SK-N-SH (cell line): ENCODE results near the gene YTHDF1. TPM values are rescaled to one million over a fixed set of nuclear protein-coding genes. Genes with fewer than 3 reads are reported as not detected.

Experiments used
- CTCF ChIA-PET: fragments of 300-600, 350-600 bp; formaldehyde crosslinking; extraction: SDS; loops from one replicate; lab custom pipeline; 2021; lab: Yijun Ruan, JAX
- POLR2A ChIA-PET: fragments of 350-600 bp; sonication (Branson Sonifier 250); formaldehyde crosslinking; extraction: SDS; loops from one replicate; lab custom pipeline; 2020; ENCODE audit warnings: antibody characterized with exemption, inconsistent platforms; lab: Yijun Ruan, JAX
- DNase-seq: peaks from one replicate; pipeline ENCODE4 v3.0.0; 2012
- H2AFZ ChIP-seq: fragments of 200-600 bp; sonication (generic); 2 replicates; pipeline ENCODE4 v1.8.1; 2016; ENCODE audit warnings: antibody characterized with exemption, mild to moderate bottlenecking, low read depth
- H3F3A ChIP-seq: fragments of 200-600 bp; sonication (generic); replicated peaks from 2 replicates; pipeline ENCODE3; 2016; ENCODE audit warnings: antibody characterized with exemption, mild to moderate bottlenecking; ENCODE audit not compliant: insufficient read depth
- H3K27ac ChIP-seq, 2 experiments: fragments of 200-500 bp in 1 of 2; fragments of 200-600 bp in 1 of 2; sonication (Bioruptor generic) in 1 of 2; sonication (generic), shearing (Covaris generic) in 1 of 2; 2 replicates each; pipeline versions ENCODE4 v1.5.1 to v1.6.1; 2014 to 2016; ENCODE audit warnings: low read depth in 2 of 2, inconsistent platforms in 1 of 2, low read length in 1 of 2, mild to moderate bottlenecking in 1 of 2, mixed read lengths in 1 of 2
- H3K27me3 ChIP-seq: fragments of 200-600 bp; sonication (generic), shearing (Covaris generic); 2 replicates; pipeline ENCODE4 v1.6.1; 2016; ENCODE audit warnings: mixed run types; ENCODE audit not compliant: insufficient read depth
- H3K36me3 ChIP-seq, 2 experiments: fragments of 200-500 bp in 1 of 2; fragments of 200-600 bp in 1 of 2; sonication (Bioruptor generic) in 1 of 2; sonication (generic) in 1 of 2; replicated peaks in 1 of 2; 2 replicates each; pipeline versions ENCODE3 to v1.5.1; 2014 to 2016; ENCODE audit warnings: low read length in 1 of 2, mild to moderate bottlenecking in 1 of 2; ENCODE audit not compliant: insufficient read depth in 2 of 2, control insufficient read depth in 1 of 2
- H3K4me1 ChIP-seq, 2 experiments: fragments of 200-500 bp in 1 of 2; fragments of 200-600 bp in 1 of 2; sonication (Bioruptor generic) in 1 of 2; sonication (generic), shearing (Covaris generic) in 1 of 2; 2 replicates each; pipeline versions ENCODE4 v1.5.1 to v1.6.1; 2014 to 2016; ENCODE audit warnings: low read depth in 1 of 2, low read length in 1 of 2, mixed run types in 1 of 2; ENCODE audit not compliant: insufficient read depth in 2 of 2, control insufficient read depth in 1 of 2
- H3K4me2 ChIP-seq: fragments of 200-600 bp; sonication (generic), shearing (Covaris generic); 2 replicates; pipeline ENCODE4 v1.6.1; 2017; ENCODE audit warnings: mixed run types
- H3K4me3 ChIP-seq, 2 experiments: fragments of 200-500 bp in 1 of 2; fragments of 200-600 bp in 1 of 2; sonication (Bioruptor generic) in 1 of 2; sonication (generic), shearing (Covaris generic) in 1 of 2; 2 replicates each; pipeline versions ENCODE4 v1.5.1 to v1.8.1; 2014 to 2016; ENCODE audit warnings: low read depth in 2 of 2, inconsistent platforms in 1 of 2, low read length in 1 of 2, mild to moderate bottlenecking in 1 of 2, mixed read lengths in 1 of 2, moderate library complexity in 1 of 2
- H3K79me2 ChIP-seq: fragments of 200-600 bp; sonication (generic); 2 replicates; pipeline ENCODE4 v1.8.1; 2017; ENCODE audit warnings: mild to moderate bottlenecking; ENCODE audit not compliant: insufficient read depth
- H3K9ac ChIP-seq: fragments of 200-600 bp; sonication (generic); 2 replicates; pipeline ENCODE4 v1.6.1; 2017; ENCODE audit warnings: mixed run types
- H3K9me2 ChIP-seq: fragments of 200-600 bp; sonication (generic); 2 replicates; pipeline ENCODE4 v1.6.1; 2017; ENCODE audit warnings: mixed run types
- H3K9me3 ChIP-seq: fragments of 200-600 bp; sonication (generic); 2 replicates; pipeline ENCODE4 v1.6.1; 2017; ENCODE audit warnings: mixed run types, mild to moderate bottlenecking, moderate library complexity
- H4K20me1 ChIP-seq: fragments of 200-600 bp; sonication (generic); 2 replicates; pipeline ENCODE4 v1.6.1; 2017; ENCODE audit warnings: mild to moderate bottlenecking, mixed run types; ENCODE audit not compliant: insufficient read depth
- CHD2 ChIP-seq: fragments of 150-350 bp; IDR thresholded peaks from 2 replicates; pipeline ENCODE4 v1.6.1; 2018; ENCODE audit warnings: low read length; ENCODE audit not compliant: partially characterized antibody
- ELF1 ChIP-seq: IDR thresholded peaks from 2 replicates; pipeline ENCODE4 v1.4.0; 2012
- EP300 ChIP-seq, 2 experiments: IDR thresholded peaks; 2 replicates each; pipeline versions ENCODE4 v1.4.0 to v1.6.1; 2012; ENCODE audit warnings: borderline replicate concordance in 1 of 2, low read depth in 1 of 2, low read length in 1 of 2
- FOXJ3 ChIP-seq: sonication (generic); formaldehyde crosslinking; IDR thresholded peaks from 2 replicates; pipeline ENCODE4 v1.5.1; 2020; ENCODE audit warnings: mild to moderate bottlenecking, missing genetic modification reagents
- GATA2 ChIP-seq: sonication (generic); formaldehyde crosslinking; IDR thresholded peaks from 2 replicates; pipeline ENCODE4 v1.5.0; 2020; ENCODE audit warnings: mild to moderate bottlenecking, missing genetic modification reagents
- MXI1 ChIP-seq: IDR thresholded peaks from 2 replicates; pipeline ENCODE4 v1.6.1; 2012; ENCODE audit warnings: mild to moderate bottlenecking, low read depth, low read length, improper control_type of control experiment
- NFIC ChIP-seq: IDR thresholded peaks from 2 replicates; pipeline ENCODE4 v1.4.0; 2012; ENCODE audit warnings: borderline replicate concordance
- RAD21 ChIP-seq: IDR thresholded peaks from 2 replicates; pipeline ENCODE4 v1.6.1; 2012; ENCODE audit warnings: mild to moderate bottlenecking, low read length
- REST ChIP-seq: IDR thresholded peaks from 2 replicates; pipeline ENCODE4 v1.6.1; 2012; ENCODE audit warnings: mild to moderate bottlenecking, low read depth, low read length, moderate library complexity
- SIN3A ChIP-seq: IDR thresholded peaks from 2 replicates; pipeline ENCODE4 v1.6.1; 2012; ENCODE audit warnings: low read depth, mild to moderate bottlenecking, low read length, moderate library complexity, borderline replicate concordance
- SMC3 ChIP-seq: IDR thresholded peaks from 2 replicates; pipeline ENCODE4 v1.6.1; 2012; ENCODE audit warnings: low read depth, low read length, improper control_type of control experiment
- YY1 ChIP-seq: IDR thresholded peaks from 2 replicates; pipeline ENCODE4 v1.4.0; 2012; ENCODE audit warnings: low read depth, mild to moderate bottlenecking
- WGBS: methylation state at CpG from one replicate; pipeline ENCODE4 v1.1.6; 2017; ENCODE audit warnings: low lambda C conversion rate; 5-methylcytosine and 5-hydroxymethylcytosine counted together
- polyA plus RNA-seq, 3 experiments: library from polyadenylated mRNA; depleted of rRNA; stranded (reverse); fragments of >200 nt; gene quantifications; 2 replicates each; pipeline ENCODE4 v1.2.3, GENCODE V29; 2012
- TF ChIP-seq, protein P1 (sequence below): fragments of 200-600 bp; sonication (generic); IDR thresholded peaks from 2 replicates; pipeline ENCODE4 v1.6.1; 2017; ENCODE audit warnings: antibody characterized with exemption, mild to moderate bottlenecking, moderate library complexity
- TF ChIP-seq, protein P2 (sequence below): IDR thresholded peaks from 2 replicates; pipeline ENCODE4 v1.4.0; 2012; ENCODE audit warnings: low read depth, borderline replicate concordance

YTHDF1 gene
- polyA plus RNA-seq, 1 of the 3 experiments (the other 2 are of a cell fraction), result 17.0 TPM

- peak; percentile 22; the same call in 1 of the 2 replicates for TF ChIP-seq MXI1
- peak; percentile 70 for TF ChIP-seq NFIC
- TF ChIP-seq EP300 (IDR thresholded peaks at IDR 0.05; ENCODE audit: borderline replicate concordance in 1 of 2, low read depth in 1 of 2, low read length in 1 of 2), result no peak
- TF ChIP-seq, protein P1, sequence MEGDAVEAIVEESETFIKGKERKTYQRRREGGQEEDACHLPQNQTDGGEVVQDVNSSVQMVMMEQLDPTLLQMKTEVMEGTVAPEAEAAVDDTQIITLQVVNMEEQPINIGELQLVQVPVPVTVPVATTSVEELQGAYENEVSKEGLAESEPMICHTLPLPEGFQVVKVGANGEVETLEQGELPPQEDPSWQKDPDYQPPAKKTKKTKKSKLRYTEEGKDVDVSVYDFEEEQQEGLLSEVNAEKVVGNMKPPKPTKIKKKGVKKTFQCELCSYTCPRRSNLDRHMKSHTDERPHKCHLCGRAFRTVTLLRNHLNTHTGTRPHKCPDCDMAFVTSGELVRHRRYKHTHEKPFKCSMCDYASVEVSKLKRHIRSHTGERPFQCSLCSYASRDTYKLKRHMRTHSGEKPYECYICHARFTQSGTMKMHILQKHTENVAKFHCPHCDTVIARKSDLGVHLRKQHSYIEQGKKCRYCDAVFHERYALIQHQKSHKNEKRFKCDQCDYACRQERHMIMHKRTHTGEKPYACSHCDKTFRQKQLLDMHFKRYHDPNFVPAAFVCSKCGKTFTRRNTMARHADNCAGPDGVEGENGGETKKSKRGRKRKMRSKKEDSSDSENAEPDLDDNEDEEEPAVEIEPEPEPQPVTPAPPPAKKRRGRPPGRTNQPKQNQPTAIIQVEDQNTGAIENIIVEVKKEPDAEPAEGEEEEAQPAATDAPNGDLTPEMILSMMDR, result peak; percentile 33
- ChIA-PET CTCF (interaction anchor here (0.9 to 5.2 kb wide), 34 partner anchors 8 to 223 kb away, joined by 3 to 168 read pairs (median 7); partner anchors contain the start of genes ARFGAP1, BIRC7, COL20A1 and NKAIN4), POLR2A (interaction anchor here (0.7 kb wide), 1 partner anchor 64 kb away, joined by 4 read pairs; no protein-coding TSS in a partner anchor)
- Histone ChIP-seq H3K9me3 (no peaks in the 10 kb centered on the region), H3K4me2 (no peak overlapping the region), H3K27ac (no peak overlapping the region), H2AFZ (no peak overlapping the region), H3K9me2 (no peaks in the 10 kb centered on the region), H3K79me2 (no peaks in the 10 kb centered on the region), H3K27me3 (0 out of 2 replicates have a peak, but pooled peaks cover 6% of the 10 kb centered on the region), H3K4me3 (no peak overlapping the region), H3K9ac (no peak overlapping the region), H4K20me1 (no peaks in the 10 kb centered on the region), H3K36me3 (no peaks in the 10 kb centered on the region), H3K4me1 (peaks cover 0 to 17% of the 10 kb centered on the region in 2 experiments; a peak in 1 of 4 replicates), H3F3A (no peaks in the 10 kb centered on the region)
- WGBS, result 82% methylated on average over 3 of the region's 16 CpGs
- peak; percentile 78 for DNase-seq
Measured at GRCh38 chr20:63224412-63225081, 8.6 kb upstream of the YTHDF1 start.

- Histone ChIP-seq H2AFZ (no peak overlapping the region), H3K36me3 (no peaks in the 10 kb centered on the region), H3F3A (no peaks in the 10 kb centered on the region), H3K4me1 (peaks cover 0 to 17% of the 10 kb centered on the region in 2 experiments; a peak in 1 of 4 replicates), H3K9ac (no peak overlapping the region), H3K4me2 (no peak overlapping the region), H4K20me1 (no peaks in the 10 kb centered on the region), H3K9me2 (no peaks in the 10 kb centered on the region), H3K27me3 (0 out of 2 replicates have a peak, but pooled peaks cover 6% of the 10 kb centered on the region), H3K4me3 (no peak overlapping the region), H3K27ac (no peak overlapping the region), H3K9me3 (no peaks in the 10 kb centered on the region), H3K79me2 (no peaks in the 10 kb centered on the region)
- ChIA-PET POLR2A (interaction anchor here (0.7 to 1.1 kb wide), 3 partner anchors 49 to 139 kb away, joined by 3 to 4 read pairs (median 4); partner anchors contain the start of gene ARFGAP1), CTCF (interaction anchor here (0.7 to 5.2 kb wide), 60 partner anchors 8 to 390 kb away, joined by 3 to 168 read pairs (median 5); partner anchors contain the start of genes ARFGAP1, BIRC7, COL20A1 and NKAIN4)
- DNase-seq, result no peak
- WGBS, result 44% methylated on average over 2 of the region's 6 CpGs
- no peak for TF ChIP-seq FOXJ3 (CRISPR knock-in tag)
- no peak for TF ChIP-seq SMC3
- TF ChIP-seq ELF1, result no peak
- no peak for TF ChIP-seq CHD2
- TF ChIP-seq, protein P1, result no peak
- TF ChIP-seq, protein P2, sequence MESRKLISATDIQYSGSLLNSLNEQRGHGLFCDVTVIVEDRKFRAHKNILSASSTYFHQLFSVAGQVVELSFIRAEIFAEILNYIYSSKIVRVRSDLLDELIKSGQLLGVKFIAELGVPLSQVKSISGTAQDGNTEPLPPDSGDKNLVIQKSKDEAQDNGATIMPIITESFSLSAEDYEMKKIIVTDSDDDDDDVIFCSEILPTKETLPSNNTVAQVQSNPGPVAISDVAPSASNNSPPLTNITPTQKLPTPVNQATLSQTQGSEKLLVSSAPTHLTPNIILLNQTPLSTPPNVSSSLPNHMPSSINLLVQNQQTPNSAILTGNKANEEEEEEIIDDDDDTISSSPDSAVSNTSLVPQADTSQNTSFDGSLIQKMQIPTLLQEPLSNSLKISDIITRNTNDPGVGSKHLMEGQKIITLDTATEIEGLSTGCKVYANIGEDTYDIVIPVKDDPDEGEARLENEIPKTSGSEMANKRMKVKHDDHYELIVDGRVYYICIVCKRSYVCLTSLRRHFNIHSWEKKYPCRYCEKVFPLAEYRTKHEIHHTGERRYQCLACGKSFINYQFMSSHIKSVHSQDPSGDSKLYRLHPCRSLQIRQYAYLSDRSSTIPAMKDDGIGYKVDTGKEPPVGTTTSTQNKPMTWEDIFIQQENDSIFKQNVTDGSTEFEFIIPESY, result no peak
- TF ChIP-seq GATA2 (CRISPR knock-in tag), result no peak
- TF ChIP-seq REST, result no peak
- no peak for TF ChIP-seq RAD21
- no peak for TF ChIP-seq EP300 (IDR thresholded peaks at IDR 0.05; ENCODE audit: borderline replicate concordance in 1 of 2, low read depth in 1 of 2, low read length in 1 of 2)
- no peak for TF ChIP-seq MXI1
- TF ChIP-seq YY1, result no peak
- TF ChIP-seq SIN3A, result no peak
- TF ChIP-seq NFIC, result no peak
Measured at GRCh38 chr20:63223826-63224207, 7.9 kb upstream of the YTHDF1 start.
